Activated naive CD4-positive, alpha-beta T cell treated with anti-CD3 and anti-CD28 coated beads, Interleukin-2, amount 10 ng/mL, durations not matched to agents 7 days and 5 days (primary cell): Measurements from ENCODE around the gene PNKP.

Experiments
- CTCF ChIA-PET: fragments of 350-600 bp; sonication (Branson Sonifier 250); formaldehyde crosslinking; loops from one replicate; lab custom pipeline; 2021; ENCODE audit warnings: antibody characterized with exemption; lab: Charles Lee
- DNase-seq: peaks from one replicate; pipeline ENCODE4 v3.0.0-alpha.2; 2020
- H3K27ac Mint-ChIP-seq: one replicate; pipeline ENCODE4 v1.8.0; 2021; ENCODE audit warnings: mild to moderate bottlenecking, moderate library complexity, mixed read lengths
- H3K27me3 Mint-ChIP-seq: one replicate; pipeline ENCODE4 v1.8.0; 2021; ENCODE audit warnings: mild to moderate bottlenecking, mixed read lengths
- H3K36me3 Mint-ChIP-seq: one replicate; pipeline ENCODE4 v1.8.0; 2021; ENCODE audit warnings: mixed read lengths
- H3K4me1 Mint-ChIP-seq: one replicate; pipeline ENCODE4 v1.8.0; 2021; ENCODE audit warnings: mixed read lengths
- H3K4me3 Mint-ChIP-seq: one replicate; pipeline ENCODE4 v1.8.0; 2021; ENCODE audit warnings: mild to moderate bottlenecking, moderate library complexity, mixed read lengths
- H3K9me3 Mint-ChIP-seq: one replicate; pipeline ENCODE4 v1.8.0; 2021; ENCODE audit warnings: mixed read lengths

Gene PNKP

DNA sequence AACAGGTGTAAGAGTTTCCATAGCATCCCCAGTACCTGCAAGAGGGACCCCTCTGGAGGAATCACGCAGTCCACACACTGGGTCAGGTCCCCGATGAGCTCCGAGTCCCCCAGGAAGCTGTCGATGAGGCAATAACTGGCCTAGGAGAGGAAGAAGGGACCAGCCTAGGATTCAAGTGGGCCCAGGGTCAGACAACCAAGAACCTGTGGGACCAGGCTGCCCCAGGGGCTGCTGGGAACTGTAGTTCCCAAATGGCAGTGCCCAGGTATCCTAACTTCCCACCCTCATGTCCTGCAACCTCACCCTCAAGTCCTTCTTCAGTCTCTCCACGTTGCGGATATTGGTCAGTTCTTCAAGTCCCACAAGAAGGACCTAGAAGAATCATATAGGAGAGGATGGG lies 56.0 kb downstream of the PNKP start:
- peaks cover 7% of the 10 kb centered on the region for H3K36me3 Mint-ChIP-seq
- DNase-seq, result no peak
- no peak overlapping the region for H3K27ac Mint-ChIP-seq
- CTCF ChIA-PET, result no interaction called here
- H3K4me3 Mint-ChIP-seq, result no peak overlapping the region
- H3K27me3 Mint-ChIP-seq, result no peaks in the 10 kb centered on the region
- H3K4me1 Mint-ChIP-seq, result peaks cover 48% of the 10 kb centered on the region
- no peaks in the 10 kb centered on the region for H3K9me3 Mint-ChIP-seq
